ENCODE results near the gene TICAM1.

TICAM1 gene

DNA sequence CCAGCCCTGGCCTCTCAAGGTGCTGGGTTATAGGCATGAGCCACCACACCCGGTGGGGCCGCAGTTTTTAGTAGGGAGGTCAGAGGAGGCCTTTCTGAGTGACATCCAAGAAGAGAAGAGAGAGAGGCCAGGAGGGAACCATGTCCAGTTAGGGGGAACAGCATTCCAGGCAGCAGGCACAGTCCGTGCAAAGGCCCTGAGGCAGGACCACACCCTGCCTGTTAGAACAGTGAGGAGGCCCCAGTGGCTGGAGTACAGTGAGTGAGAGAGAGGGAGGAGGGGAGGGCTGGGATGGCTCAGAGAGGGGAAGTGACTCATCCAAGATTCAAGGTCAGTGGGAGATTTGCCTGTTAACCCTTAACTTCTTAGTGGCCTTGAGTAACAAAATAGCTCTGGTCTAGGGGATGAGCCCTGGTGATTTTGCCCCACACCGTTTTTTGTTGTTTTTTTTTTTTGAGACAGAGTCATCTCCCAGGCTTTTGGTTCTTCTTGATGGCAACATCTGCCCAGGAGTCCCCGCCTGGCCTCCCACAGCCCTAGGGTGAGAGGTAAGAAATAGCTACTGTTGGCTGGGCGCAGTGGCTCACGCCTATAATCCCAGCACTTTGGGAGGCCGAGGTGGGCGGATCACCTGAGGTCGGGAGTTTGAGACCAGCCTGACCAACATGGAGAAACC, 38.7 kb upstream of the TICAM1 start:
- POLR2A ChIA-PET = interaction anchor here (0.6 kb wide), 1 partner anchor 44 kb away, joined by 6 read pairs; no protein-coding TSS in a partner anchor
- TF ChIP-seq, protein P1, sequence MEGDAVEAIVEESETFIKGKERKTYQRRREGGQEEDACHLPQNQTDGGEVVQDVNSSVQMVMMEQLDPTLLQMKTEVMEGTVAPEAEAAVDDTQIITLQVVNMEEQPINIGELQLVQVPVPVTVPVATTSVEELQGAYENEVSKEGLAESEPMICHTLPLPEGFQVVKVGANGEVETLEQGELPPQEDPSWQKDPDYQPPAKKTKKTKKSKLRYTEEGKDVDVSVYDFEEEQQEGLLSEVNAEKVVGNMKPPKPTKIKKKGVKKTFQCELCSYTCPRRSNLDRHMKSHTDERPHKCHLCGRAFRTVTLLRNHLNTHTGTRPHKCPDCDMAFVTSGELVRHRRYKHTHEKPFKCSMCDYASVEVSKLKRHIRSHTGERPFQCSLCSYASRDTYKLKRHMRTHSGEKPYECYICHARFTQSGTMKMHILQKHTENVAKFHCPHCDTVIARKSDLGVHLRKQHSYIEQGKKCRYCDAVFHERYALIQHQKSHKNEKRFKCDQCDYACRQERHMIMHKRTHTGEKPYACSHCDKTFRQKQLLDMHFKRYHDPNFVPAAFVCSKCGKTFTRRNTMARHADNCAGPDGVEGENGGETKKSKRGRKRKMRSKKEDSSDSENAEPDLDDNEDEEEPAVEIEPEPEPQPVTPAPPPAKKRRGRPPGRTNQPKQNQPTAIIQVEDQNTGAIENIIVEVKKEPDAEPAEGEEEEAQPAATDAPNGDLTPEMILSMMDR (IDR thresholded peaks at IDR 0.05; ENCODE audit: control extremely low read depth, extremely low read depth, low read depth, missing control alignments) = no peak
- DNase-seq (ENCODE audit: extremely low spot score) = no peak
- CTCF ChIA-PET = interaction anchor here (1.3 to 9.2 kb wide), 5 partner anchors 19 to 261 kb away, joined by 3 to 77 read pairs (median 10); no protein-coding TSS in a partner anchor

DNA sequence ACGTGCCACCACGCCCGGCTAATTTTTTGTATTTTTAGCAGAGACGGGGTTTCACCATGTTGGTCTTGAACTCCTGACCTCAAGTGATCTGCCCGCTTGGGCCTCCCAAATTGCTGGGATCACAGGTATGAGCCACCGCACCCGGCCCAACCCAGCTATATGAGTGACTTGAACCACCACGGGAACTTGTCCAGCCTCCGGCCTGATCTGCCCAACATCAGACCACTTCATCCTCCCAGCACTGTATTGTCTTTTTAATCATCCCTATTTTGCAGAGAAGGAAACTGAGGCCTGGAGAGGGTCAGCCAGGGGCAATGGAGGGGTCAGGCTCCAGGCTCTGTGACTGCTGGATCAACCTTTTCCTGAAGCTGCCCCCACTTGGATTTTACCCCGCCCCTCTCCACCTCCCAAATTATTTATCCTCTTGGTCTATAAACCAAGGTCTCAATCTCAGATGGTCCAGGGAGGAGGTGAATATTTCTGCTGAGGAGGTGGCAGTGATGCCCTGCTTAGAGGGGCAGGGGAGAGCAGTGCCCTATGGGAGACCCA, 36.8 kb upstream of the TICAM1 start:
- TF ChIP-seq, protein P1 (IDR thresholded peaks at IDR 0.05; ENCODE audit: control extremely low read depth, extremely low read depth, low read depth, missing control alignments) = no peak
- ChIA-PET CTCF (interaction anchor here (1.9 to 9.7 kb wide), 4 partner anchors 17 to 163 kb away, joined by 9 to 77 read pairs (median 46); no protein-coding TSS in a partner anchor), POLR2A (interaction anchor here (0.7 to 1.3 kb wide), 3 partner anchors 9 to 441 kb away, joined by 3 read pairs; no protein-coding TSS in a partner anchor)
- DNase-seq (ENCODE audit: extremely low spot score) = peak; percentile 8

DNA sequence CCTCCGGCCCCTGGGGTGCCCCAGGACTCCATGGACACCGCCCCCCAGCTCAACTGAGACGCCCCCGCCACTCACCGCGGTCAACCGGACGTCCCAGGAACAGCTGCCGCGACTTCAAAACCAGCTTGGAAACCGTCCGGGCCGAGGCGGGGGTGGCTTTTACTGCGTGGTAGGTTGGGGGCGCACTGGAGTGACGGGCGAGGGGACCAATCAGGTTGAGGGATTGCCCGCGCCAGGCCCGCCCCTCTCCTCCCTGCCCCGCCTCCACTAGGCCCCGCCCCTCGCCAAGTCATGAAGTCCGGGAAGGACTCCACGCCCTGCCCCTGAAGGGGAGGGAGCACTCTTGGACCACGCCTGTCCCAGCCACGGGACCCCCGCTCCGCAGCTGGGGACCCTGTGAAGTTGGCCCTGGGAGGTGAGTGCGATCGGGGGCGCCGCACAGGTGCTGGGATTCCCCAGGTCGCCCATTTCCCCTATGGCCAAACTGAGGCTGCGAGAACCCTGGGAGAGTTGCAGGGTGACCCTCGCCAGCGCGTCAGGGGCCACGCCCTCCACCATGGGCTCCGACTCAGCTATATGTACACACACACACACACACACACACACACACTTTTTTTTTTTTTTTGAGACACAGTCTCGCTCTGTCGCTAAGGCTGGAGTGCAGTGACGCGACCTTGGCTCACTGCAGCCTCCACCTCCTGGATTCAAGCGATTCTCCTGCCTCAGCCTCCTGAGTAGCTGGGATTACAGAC, 36.2 kb upstream of the TICAM1 start, which contains the start of gene PLIN3:
Gene PLIN3 (minus strand): TSS at position 134 of the 752 bp plus-strand sequence. CDS start 6,273 bp downstream, outside the sequence.
- DNase-seq (ENCODE audit: extremely low spot score) = peak; percentile 100
- ChIA-PET CTCF (interaction anchor here (0.8 to 9.7 kb wide), 9 partner anchors 9 to 164 kb away, joined by 3 to 77 read pairs (median 6); no protein-coding TSS in a partner anchor), POLR2A (interaction anchor here (0.5 to 1.8 kb wide), 7 partner anchors 8 to 442 kb away, joined by 3 to 9 read pairs (median 3); partner anchors contain the start of gene KDM4B)
- TF ChIP-seq, protein P1 (IDR thresholded peaks at IDR 0.05; ENCODE audit: control extremely low read depth, extremely low read depth, low read depth, missing control alignments) = no peak

DNA sequence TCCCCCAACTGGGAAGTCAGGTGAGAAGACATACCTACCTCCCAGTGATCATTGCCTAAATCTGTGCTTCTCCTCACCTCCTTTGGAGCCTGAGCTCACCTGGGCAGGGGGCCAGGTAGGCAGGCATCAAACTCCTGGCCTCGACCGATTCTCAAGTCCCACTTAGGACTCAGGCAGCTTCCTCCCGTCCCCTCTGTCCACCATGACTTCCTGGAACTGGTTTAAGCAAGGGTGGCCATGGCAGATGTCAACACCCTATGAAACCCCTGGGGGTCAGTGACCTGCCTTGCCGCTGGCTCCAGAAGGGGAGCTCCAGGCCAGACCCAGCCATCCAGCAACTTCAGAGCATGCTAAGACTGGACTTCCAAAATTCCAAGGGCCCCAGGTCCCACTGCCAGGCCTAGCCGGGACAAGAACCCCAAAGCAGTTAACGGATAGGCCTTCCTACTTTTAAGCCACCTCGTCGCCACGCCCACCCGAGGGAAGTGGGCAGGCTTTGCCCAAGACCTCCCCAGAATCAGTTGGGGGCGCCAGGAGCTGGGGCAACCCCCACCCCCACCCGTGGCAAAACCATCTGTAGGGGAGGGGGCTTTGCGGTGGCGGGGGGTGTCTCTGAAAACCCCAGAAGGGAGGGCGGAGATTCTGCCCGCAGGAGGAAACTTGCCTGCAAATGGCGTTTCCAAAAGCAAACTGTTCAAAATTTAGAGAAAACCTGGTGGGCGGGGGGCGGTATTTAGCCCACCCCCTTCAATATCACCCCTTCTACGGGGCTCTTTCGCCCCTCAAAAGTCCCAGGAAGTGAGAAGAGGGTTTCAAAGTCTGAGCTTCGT, 35.3 kb upstream of the TICAM1 start:
- POLR2A ChIA-PET = interaction anchor here (0.5 to 1.8 kb wide), 4 partner anchors 8 to 106 kb away, joined by 3 to 9 read pairs (median 6); partner anchors contain the start of gene KDM4B
- TF ChIP-seq, protein P1 (IDR thresholded peaks at IDR 0.05; ENCODE audit: control extremely low read depth, extremely low read depth, low read depth, missing control alignments) = no peak
- DNase-seq (ENCODE audit: extremely low spot score) = peak; percentile 57
- CTCF ChIA-PET = interaction anchor here (0.8 to 9.7 kb wide), 11 partner anchors 8 to 164 kb away, joined by 3 to 77 read pairs (median 5); no protein-coding TSS in a partner anchor

DNA sequence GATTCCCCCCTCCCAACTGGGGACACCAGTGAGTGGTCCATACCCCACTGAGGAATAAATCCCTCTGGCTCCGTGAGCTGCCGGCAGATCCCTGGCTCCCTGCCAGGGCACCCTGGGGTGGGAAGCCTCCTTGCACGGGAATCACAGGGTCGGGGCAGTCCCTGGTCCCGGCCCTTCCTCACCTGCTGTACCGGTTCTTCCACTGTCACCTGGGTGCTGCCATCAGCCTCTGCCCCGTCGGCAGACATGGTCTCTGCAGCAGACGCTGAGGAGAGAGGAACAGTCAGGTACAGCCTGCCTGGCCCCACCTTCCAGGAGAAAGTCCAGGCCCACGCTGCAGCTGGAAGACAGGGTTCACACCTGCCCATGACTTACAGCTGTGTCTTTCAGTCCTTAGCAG, 29.6 kb upstream of the TICAM1 start:
- TF ChIP-seq, protein P1 (IDR thresholded peaks at IDR 0.05; ENCODE audit: control extremely low read depth, extremely low read depth, low read depth, missing control alignments) = no peak
- POLR2A ChIA-PET = no interaction called here
- DNase-seq (ENCODE audit: extremely low spot score) = no peak
- CTCF ChIA-PET = interaction anchor here (9.7 kb wide), 1 partner anchor 10 kb away, joined by 71 read pairs; no protein-coding TSS in a partner anchor
